Activated naive CD4-positive, alpha-beta T cell treated with Interleukin-2 at 50 U/mL for 16 hours (primary cell): Measurements from ENCODE around the gene SNX27.
A peak's percentile ranks its signal among the peaks of the same experiment; 100 is the strongest.
"Not testable (repeated sequence)": the region's sequence is repeated elsewhere in the genome, so short reads cannot be mapped to it uniquely, and the experiment has no call there.

Source experiments
- DNase-seq: peaks from one replicate; pipeline ENCODE4 v3.0.0-alpha.2; 2020

SNX27 gene

GRCh38 chr1:151611832-151612500, at the start of gene SNX27:
TSS of gene SNX27 (plus strand) at chr1:151612050. CDS start at chr1:151612202, 152 bp downstream.
- peak; percentile 88 for DNase-seq

- no peak for DNase-seq
Measured at GRCh38 chr1:151562661-151563060, 49.2 kb upstream of the SNX27 start.

DNA sequence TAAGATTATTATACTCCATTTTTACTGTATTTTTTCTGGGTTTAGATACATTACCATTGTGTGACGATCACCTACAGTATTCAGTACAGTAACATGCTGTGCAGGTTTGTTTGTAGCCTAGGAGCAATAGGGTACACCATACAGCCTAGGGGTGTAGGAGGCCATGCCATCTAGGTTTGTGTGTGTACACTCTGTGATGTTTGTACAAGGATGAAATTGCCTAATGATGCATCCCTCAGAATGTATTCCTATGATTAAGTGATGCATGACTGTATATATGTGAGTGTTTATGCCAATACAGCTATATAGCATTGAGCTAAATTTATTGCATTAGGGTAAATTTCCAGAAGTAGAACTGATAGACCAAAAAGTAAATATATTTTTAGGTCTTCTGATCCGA, 48.5 kb upstream of the SNX27 start:
- DNase-seq = no peak

DNA sequence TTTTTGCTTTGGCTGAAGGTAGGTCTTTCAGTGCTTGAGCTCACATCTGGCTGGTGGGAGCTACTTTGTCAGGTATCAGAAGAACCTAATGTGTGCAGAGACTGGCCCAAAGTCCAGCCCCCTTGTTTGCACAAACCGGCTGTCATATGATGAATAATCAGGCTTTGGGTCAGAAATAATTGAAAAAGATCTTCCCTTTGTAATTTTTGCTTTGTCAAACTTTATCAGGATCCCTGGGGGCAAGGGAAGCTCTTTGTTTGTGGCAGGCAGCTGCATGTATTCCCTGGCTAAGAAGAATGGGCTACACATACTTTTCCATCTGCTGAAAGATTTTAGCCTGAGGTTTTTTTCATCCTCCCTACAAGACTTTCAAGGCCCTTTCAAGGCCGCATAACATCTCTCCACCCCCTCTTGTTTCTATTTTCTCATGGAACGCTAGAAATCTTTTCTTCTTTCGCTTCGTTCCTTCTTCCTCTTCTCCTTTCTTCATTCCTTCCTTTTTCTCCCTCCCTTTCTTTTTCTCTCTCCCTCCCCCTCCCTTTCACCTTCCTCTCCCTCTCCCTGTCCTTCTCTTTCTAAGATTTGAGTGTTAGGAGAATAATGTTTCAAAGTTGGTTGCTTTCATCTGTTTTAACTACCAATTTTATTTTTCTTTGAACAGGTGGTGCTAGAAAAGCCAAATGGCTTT, 46.2 kb upstream of the SNX27 start:
- DNase-seq = no peak

DNA sequence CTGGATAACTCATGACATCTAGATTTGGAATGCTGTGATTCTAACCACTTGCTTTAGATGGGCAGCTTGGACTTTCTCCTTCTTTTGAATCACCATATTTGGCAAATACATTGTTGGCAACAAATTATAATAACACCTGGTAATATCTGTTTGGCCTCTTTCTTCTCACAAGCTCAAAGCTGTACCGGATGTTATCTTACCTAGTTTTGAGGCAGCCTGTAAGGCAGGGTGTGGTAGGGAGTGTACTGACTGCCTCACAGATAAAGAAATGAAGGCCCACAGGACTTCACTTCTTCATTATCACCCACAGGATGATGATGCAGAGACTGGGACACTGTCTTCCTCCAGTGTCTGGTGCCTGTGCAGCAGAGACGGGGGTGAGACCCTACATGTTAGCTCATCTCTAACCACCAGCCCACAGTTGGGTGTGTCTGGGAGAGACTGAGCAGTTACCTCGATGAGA, 43.2 kb upstream of the SNX27 start:
- peak; percentile 12 for DNase-seq

DNA sequence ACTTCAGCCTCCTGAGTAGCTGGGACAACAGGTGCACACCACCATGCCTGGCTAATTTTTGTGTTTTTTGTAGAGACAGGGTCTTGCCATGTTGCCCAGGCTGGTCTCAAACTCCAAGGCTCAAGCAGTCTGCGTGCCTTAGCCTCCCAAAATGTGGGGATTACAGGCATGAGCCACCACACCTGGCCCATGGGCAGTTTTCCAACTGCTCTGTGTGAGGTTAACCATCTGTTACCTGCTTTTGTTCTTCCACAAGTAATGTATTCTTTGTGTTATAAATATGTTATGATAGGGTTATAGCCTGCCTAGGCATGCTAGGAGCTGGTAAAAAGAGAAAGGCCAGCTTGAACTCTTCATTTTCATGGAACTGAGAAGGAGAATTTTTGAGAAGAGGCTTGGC, 41.0 kb upstream of the SNX27 start:
- DNase-seq = no peak

DNA sequence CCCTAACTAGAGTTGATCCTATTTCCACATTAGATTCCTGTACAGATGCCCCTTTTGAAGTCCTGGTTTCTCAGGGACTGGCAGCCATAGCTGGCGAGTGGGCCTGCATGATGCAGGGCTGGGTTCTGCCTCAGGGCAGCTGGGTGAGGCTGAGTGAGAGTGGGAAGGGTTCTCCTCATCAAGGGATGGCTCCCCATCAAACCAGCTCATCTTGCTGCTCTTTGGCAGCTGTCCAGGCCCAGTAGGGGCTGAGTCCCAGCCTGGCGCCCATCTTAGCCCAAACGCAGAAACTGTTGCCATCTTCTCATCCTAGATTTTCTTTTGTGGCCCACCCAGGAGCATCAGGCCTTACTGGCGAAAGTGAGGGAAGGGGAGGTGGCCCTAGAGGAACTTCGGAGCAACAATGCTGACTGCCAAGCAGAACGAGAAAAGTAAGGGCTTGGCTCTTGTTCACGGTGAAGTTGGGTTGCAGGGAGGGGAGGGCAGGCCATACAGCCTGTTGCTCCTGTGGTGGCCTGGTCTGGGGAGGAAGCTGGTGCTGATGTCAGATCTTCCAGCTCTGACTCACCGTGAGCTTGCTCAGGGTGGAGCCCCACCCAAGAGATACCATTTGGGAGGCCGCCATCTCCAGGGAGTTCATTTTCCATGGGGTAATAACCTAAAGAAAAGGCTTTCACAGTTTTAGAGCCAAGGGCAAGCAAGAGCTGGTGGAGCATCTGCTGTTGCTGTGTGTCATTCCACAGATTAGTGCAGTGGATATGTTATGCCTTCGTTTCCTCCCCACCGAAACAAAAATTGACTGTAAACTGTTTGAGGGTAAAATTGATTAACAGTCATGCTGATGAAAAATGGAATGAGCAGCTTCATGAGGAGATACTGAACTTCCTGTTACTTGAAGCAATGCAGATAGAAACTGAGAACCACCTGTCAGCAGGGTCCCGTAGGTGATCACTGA, 37.0 kb upstream of the SNX27 start:
- DNase-seq = peak; percentile 8

GRCh38 chr1:151577173-151577572, 34.7 kb upstream of the SNX27 start:
- DNase-seq = no peak

DNA sequence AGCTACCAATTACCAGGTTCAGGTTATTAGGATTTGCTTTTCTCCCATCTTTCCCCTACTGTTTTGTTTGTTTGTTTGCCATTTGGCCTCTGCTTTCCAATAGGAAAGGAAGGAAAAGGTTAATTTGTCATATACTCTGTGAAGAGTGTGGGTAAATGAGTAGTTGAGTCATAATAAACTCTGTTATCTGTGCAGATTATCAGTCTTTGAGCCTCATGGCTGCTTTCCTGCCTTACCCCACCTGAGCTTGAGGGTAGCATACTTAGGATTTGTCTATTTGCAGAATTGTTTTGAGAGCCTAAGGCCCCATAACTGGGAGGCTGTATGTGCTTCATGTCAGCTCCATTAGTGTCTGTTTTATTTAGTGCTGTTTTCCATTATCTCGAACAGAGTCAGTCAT, 32.9 kb upstream of the SNX27 start:
- DNase-seq = no peak

- no peak for DNase-seq
Measured at GRCh38 chr1:151579436-151580225, 32.2 kb upstream of the SNX27 start.

DNA sequence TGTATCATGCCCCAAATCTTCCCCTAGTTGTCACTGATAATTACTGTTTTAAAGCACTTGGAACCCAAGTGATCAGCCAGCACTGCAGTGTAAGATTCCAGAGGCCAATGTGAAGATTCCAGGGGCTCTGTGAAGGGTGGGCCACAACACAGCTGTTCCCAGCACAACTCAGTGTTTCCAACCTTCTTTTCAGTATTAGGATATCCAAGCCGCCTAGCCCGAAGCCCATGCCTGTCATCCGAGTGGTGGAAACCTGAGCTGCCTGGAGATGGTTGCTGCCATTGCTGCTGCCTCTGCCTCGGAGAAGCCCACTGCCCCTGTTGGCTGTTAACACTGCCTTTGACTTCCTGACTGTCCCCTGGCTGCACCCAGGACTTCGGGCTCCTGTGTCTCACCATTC, 30.4 kb upstream of the SNX27 start:
- DNase-seq = no peak

DNA sequence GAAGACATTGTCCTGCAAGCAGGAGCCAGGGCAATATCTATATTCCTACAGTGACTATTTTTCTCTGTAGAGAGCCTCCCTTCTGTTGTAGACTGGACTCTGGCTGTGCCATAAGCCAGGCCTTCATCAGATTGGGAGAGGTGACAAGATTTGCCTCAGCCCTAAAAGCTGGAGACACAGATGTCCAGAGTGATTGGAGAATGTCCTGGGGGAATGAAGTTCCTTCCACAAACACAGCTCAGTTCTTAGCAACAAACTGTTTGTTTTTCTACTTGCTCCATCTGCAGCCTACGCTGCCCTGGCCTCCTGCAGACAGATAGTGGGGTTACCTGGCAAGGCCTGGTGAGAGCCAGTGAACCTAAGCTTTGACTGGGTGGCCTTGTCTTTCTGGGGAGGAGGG, 29.9 kb upstream of the SNX27 start:
- no peak for DNase-seq

GRCh38 chr1:151583796-151584195, 28.1 kb upstream of the SNX27 start:
- no peak for DNase-seq

GRCh38 chr1:151584278-151584677, 27.6 kb upstream of the SNX27 start:
- DNase-seq = no peak

DNA sequence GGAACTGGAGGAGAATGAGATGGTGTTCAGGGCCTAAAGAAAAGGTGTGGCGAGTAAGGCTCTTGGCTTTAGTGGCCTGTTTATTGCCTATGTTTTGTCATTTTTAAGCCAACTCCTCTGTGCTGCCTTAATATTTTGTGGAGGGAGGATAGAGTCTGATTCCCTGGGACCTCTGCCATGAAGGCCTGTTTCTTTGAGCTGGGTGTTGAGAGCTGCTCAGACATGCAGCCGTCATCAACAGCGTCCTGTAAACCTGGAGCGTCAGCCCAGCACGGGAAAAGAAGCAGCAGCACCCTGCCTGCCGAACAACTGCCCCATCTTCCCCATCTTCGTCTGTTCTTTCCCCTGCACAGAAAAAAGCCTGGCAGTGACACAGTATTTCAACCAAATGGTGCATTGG, 27.1 kb upstream of the SNX27 start:
- DNase-seq = no peak

- DNase-seq = no peak
Measured at GRCh38 chr1:151585622-151586021, 26.2 kb upstream of the SNX27 start.

DNA sequence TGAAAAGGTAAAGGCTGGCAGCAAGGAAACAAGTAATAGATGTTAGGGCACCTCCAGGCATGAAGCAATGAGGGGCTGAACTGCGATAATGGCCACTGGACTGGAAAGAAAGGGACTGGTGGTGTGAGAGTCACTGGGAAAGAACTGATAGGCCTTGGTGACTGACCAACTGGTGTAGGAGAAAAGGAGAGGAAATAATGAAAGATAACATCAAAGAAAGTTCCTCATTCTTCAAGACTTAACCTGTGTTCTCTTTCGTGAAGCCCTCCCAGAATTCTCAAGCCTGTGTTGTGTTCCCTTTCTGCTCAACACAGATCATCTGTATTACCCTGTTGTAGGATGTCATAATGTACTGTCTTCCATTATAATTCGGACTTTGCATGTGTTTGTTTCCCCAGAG, 20.9 kb upstream of the SNX27 start:
- no peak for DNase-seq

- no peak for DNase-seq
Measured at GRCh38 chr1:151593730-151594129, 18.1 kb upstream of the SNX27 start.

- DNase-seq = peak; percentile 85
Measured at GRCh38 chr1:151594143-151594625, 17.7 kb upstream of the SNX27 start.

DNA sequence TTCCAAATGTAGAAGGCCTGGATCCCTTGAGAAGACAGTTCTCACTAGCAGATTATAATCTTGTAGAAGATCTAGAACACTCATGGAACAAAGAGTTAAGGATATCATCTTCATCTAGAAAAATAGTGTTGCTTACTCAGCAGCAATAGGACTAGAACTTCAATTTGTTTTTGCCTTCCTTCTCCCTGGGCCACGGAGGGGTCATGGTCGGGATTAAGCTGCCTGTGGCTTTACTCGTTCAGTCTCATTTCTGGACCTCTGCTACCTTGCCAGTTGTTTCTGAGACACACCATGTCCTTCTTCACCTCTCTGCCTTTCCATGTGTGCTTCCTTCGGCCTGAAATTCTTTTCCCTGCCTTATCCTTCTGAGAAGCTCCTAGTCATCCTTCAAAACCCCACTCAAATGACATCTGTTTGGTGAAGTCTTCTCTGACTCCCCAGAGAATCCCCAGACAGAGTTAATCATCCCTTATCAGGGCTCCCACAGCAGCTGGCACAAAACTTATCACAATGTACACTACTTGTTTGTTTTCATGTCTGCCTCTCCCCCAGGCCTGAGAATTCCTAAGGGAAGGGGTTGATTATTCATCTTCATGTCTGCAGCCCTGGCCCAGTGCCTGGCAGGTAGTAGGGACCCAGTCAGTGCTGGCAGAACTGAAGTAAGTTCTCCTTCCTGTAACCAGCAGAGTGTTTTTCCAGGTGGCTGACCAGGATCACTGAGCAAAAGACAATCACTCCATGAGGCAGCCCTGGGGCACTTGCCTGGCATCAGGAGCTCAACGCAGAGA, 15.5 kb upstream of the SNX27 start:
- DNase-seq = no peak

DNA sequence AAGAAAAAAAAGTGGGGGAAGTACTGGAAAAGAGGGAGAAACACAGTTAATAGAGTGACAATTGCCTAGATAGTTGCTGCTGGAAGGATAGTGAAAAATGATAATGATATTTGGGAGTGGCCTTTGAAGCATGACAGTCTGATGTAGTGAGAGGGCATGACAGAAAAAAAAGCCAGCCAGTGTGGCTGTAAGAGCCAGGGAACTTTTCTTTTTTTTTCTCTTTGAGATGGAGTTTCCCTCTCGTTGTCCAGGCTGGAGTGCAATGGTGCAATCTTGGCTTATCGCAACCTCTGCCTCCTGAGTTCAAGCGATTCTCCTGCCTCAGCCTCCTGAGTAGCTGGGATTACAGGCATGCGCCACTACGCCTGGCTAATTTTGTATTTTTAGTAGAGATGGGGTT, 9.3 kb upstream of the SNX27 start:
- DNase-seq = not testable (repeated sequence)

DNA sequence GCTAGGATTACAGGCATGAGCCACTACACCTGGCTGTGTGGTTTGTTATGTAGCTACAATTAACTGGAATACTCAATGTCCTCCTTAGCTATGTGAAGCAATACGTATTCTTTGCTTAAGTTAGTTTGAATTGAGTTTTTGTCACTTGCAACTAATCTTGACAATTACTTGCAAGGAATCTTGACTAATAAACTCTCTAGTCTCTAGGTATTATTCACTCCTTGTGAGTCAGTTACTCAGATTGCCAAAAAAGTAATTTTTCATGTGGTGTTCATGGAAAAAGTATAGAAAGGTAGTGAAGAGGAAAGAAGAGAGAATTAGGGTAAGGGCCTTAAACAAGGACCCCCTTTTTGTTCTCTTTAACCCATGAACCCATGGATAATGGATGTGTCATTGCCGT, 7.6 kb upstream of the SNX27 start:
- no peak for DNase-seq
